Calu3 (cell line): ENCODE data around the gene KHDRBS2. TPM values are rescaled to one million over a fixed set of nuclear protein-coding genes. Genes with fewer than 3 reads are reported as not detected.

Source experiments
- BruUV-seq: library from RNA; stranded (reverse); fragments of 400-500 nt; replicated peaks from 2 replicates; lab custom pipeline; 2021; lab: Mats Ljungman, UMichigan
- CTCF ChIA-PET: fragments of 300-600 bp; sonication (Branson Sonifier 250); formaldehyde crosslinking; loops from one replicate; lab custom pipeline; 2022; ENCODE audit warnings: antibody characterized with exemption; lab: Charles Lee
- DNase-seq: peaks from one replicate; pipeline ENCODE4 v3.0.0; 2022
- H3K27ac Mint-ChIP-seq: one replicate; pipeline ENCODE4 v1.8.0; 2022; ENCODE audit warnings: mixed read lengths; ENCODE audit not compliant: unreplicated experiment
- H3K27me3 Mint-ChIP-seq: one replicate; pipeline ENCODE4 v1.8.0; 2022; ENCODE audit warnings: mixed read lengths; ENCODE audit not compliant: unreplicated experiment
- H3K36me3 Mint-ChIP-seq: one replicate; pipeline ENCODE4 v1.8.0; 2022; ENCODE audit warnings: mild to moderate bottlenecking, moderate library complexity, mixed read lengths; ENCODE audit not compliant: insufficient read depth, unreplicated experiment
- H3K4me1 Mint-ChIP-seq: one replicate; pipeline ENCODE4 v1.8.0; 2022; ENCODE audit warnings: mild to moderate bottlenecking, low read depth, mixed read lengths; ENCODE audit not compliant: unreplicated experiment
- H3K4me3 Mint-ChIP-seq: one replicate; pipeline ENCODE4 v1.8.0; 2022; ENCODE audit warnings: mild to moderate bottlenecking, low read depth, moderate library complexity, mixed read lengths; ENCODE audit not compliant: unreplicated experiment
- H3K9me3 Mint-ChIP-seq: one replicate; pipeline ENCODE4 v1.8.0; 2022; ENCODE audit warnings: low read depth, mixed read lengths; ENCODE audit not compliant: unreplicated experiment
- intact Hi-C: fragments of 100-400 bp; cut with micrococcal nuclease; formaldehyde crosslinking; loops from one replicate; pipeline ENCODE4 v1.10.0; 2022; ENCODE audit not compliant: unreplicated experiment
- total RNA-seq: library from RNA; stranded (reverse); gene quantifications from 2 replicates; pipeline ENCODE4 v1.2.3, GENCODE V29; 2022
- TF ChIP-seq, protein P1 (sequence below): fragments of 200-600 bp; IDR thresholded peaks from one replicate; pipeline ENCODE4 v1.8.0; 2022; ENCODE audit warnings: antibody characterized with exemption; ENCODE audit not compliant: unreplicated experiment

Gene KHDRBS2
- total RNA-seq, 1 experiment from 2014 or later = not detected

DNA sequence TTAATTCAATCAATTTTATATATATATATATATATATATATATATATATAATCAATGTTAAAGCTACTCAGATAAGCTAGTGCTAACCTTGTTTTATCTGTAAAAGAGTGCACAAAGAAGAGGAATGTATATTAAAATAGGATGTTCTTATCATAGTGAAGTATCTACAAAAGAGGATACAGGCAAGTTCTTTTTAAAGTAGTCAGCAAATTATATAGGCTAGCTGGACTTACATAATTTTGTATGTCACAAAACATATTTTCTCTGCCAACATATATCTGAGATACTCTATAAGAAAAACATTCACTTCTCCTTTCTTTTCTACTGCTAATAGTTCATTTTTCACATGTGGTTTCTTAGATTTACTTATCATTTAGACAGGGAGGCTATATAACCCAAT is 39.9 kb downstream of the KHDRBS2 start:
- H3K27ac Mint-ChIP-seq = no peak overlapping the region
- no TSS peak for BruUV-seq
- no peaks in the 10 kb centered on the region for H3K4me1 Mint-ChIP-seq
- CTCF ChIA-PET = no interaction called here
- TF ChIP-seq, protein P1, sequence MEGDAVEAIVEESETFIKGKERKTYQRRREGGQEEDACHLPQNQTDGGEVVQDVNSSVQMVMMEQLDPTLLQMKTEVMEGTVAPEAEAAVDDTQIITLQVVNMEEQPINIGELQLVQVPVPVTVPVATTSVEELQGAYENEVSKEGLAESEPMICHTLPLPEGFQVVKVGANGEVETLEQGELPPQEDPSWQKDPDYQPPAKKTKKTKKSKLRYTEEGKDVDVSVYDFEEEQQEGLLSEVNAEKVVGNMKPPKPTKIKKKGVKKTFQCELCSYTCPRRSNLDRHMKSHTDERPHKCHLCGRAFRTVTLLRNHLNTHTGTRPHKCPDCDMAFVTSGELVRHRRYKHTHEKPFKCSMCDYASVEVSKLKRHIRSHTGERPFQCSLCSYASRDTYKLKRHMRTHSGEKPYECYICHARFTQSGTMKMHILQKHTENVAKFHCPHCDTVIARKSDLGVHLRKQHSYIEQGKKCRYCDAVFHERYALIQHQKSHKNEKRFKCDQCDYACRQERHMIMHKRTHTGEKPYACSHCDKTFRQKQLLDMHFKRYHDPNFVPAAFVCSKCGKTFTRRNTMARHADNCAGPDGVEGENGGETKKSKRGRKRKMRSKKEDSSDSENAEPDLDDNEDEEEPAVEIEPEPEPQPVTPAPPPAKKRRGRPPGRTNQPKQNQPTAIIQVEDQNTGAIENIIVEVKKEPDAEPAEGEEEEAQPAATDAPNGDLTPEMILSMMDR = no peak
- no peak overlapping the region for H3K4me3 Mint-ChIP-seq
- intact Hi-C loops = no loop called here
- no peaks in the 10 kb centered on the region for H3K36me3 Mint-ChIP-seq
- DNase-seq = no peak
- H3K9me3 Mint-ChIP-seq = peaks cover 7% of the 10 kb centered on the region
- no peaks in the 10 kb centered on the region for H3K27me3 Mint-ChIP-seq

DNA sequence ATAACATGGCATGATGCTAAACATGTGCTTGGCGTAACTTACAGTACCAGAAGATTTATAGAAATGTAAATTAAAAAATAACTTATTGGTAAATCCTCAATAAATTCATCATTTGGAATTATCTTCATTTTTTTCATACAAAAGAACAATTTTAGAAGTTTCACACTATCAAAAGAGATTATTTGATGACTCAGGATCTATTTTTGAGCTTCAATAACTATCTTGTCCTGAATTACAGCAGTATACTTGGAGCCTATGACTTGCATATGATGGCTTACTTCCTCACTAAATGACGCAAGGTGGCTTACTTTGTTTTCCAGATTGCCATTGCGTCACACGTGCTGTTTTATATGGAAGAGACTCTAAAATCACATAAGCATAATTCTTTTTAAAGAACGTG is 49.2 kb downstream of the KHDRBS2 start:
- H3K4me3 Mint-ChIP-seq = no peak overlapping the region
- DNase-seq = no peak
- H3K36me3 Mint-ChIP-seq = no peaks in the 10 kb centered on the region
- TF ChIP-seq, protein P1 = no peak
- H3K27ac Mint-ChIP-seq = no peak overlapping the region
- no TSS peak for BruUV-seq
- H3K4me1 Mint-ChIP-seq = no peaks in the 10 kb centered on the region
- intact Hi-C loops = no loop called here
- no peaks in the 10 kb centered on the region for H3K27me3 Mint-ChIP-seq
- peaks cover 2% of the 10 kb centered on the region for H3K9me3 Mint-ChIP-seq
- CTCF ChIA-PET = no interaction called here

DNA sequence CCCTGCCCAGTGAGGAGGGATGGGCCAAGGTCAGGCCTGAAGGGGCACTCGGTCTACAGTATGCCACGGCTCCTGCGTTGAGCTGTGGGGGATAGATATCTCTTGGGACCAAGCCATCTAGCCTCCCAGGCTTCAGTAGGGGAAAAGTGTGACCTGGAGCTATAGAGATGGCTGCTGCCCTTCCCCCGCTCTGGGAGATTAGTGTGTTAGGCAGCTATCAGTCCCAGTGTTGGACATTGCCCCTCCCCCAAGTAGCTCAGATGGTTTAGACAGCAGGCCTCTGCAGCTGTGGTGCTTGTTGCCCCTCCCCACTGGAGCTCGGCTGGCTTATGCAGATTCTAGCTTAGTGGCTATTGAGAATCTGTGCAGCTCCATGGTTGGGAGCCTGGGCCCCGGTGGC is 56.8 kb downstream of the KHDRBS2 start:
- no peaks in the 10 kb centered on the region for H3K36me3 Mint-ChIP-seq
- intact Hi-C loops = no loop called here
- no peak overlapping the region for H3K4me3 Mint-ChIP-seq
- H3K9me3 Mint-ChIP-seq = peaks cover 8% of the 10 kb centered on the region
- TF ChIP-seq, protein P1 = no peak
- no peaks in the 10 kb centered on the region for H3K4me1 Mint-ChIP-seq
- H3K27ac Mint-ChIP-seq = no peak overlapping the region
- H3K27me3 Mint-ChIP-seq = no peaks in the 10 kb centered on the region
- no peak for DNase-seq
- CTCF ChIA-PET = no interaction called here
- no TSS peak for BruUV-seq

DNA sequence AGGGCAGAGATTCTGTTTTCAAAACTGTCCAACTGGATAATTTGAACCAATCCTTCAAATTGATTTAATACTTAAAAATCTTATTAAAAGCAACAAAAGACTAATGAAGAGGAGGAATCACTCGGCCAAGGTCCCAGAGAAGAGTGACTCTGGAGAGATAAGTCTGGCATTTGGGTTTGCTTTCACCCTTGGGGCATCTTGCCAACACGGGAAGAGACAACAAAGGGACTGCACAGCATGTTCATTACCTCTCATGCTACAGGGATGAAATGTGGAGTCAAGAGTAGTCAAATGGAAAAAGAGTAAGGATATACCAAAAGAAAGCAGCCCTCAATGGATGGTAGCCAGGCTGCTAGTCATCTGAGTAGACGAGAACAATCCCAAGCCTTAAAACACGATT is 68.2 kb downstream of the KHDRBS2 start:
- TF ChIP-seq, protein P1 = no peak
- Mint-ChIP-seq H3K4me1 (no peaks in the 10 kb centered on the region), H3K36me3 (no peaks in the 10 kb centered on the region), H3K9me3 (peaks cover 6% of the 10 kb centered on the region), H3K4me3 (no peak overlapping the region), H3K27me3 (no peaks in the 10 kb centered on the region), H3K27ac (no peak overlapping the region)
- CTCF ChIA-PET = no interaction called here
- intact Hi-C loops = no loop called here
- no TSS peak for BruUV-seq
- no peak for DNase-seq

DNA sequence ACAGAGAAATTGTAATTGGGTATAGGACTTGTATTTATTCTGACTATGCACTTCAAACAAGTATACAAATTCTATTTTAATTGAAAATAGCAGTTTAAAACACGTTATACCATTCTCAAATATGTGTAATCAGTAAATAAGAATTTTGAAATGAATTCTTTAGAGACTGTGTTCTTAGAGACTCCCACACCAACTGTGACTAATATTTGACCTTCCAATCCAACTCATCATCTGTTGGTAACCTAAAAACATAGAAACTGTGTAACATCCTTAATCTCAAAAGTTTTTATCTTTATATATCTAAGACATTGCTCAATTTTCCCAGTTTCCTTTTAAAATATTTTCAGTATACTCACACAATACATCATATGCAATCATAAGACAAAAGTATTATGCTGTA is 83.9 kb downstream of the KHDRBS2 start:
- TF ChIP-seq, protein P1 = no peak
- BruUV-seq = no TSS peak
- no peak for DNase-seq
- CTCF ChIA-PET = no interaction called here
- H3K4me3 Mint-ChIP-seq = no peak overlapping the region
- H3K36me3 Mint-ChIP-seq = no peaks in the 10 kb centered on the region
- no peaks in the 10 kb centered on the region for H3K27me3 Mint-ChIP-seq
- no peaks in the 10 kb centered on the region for H3K4me1 Mint-ChIP-seq
- no peak overlapping the region for H3K27ac Mint-ChIP-seq
- H3K9me3 Mint-ChIP-seq = peaks cover 10% of the 10 kb centered on the region
- intact Hi-C loops = no loop called here
